ENCODE data around the gene RNF10.
A peak's percentile ranks its signal among the peaks of the same experiment; 100 is the strongest.

- TF ChIP-seq CTCF (IDR thresholded peaks at IDR 0.05), result peak; percentile 89 to 94 (median 90)
- TF ChIP-seq POLR2A (IDR thresholded peaks at IDR 0.05), result no peak
Observed at GRCh38 chr12:120583478-120584030, 49.4 kb downstream of the RNF10 start.
